GM12878 (cell line): Measurements from ENCODE around the gene HS6ST1. TPM values are rescaled to one million over a fixed set of nuclear protein-coding genes. Genes with fewer than 3 reads are reported as not detected.

Experiments
- ATAC-seq: fragments of 200-7000 bp; cut with Tn5 transposase; 3 replicates; pipeline ENCODE4 v1.9.1; 2020; ENCODE audit warnings: mild to moderate bottlenecking, moderate library complexity
- BruUV-seq: library from RNA; stranded (reverse); fragments of 400-500 nt; replicated peaks from 2 replicates; lab custom pipeline; 2021; lab: Mats Ljungman, UMichigan
- CTCF ChIA-PET: fragments of 300-600 bp; sonication (Branson Sonifier 250); formaldehyde crosslinking; extraction: SDS; loops from one replicate; lab custom pipeline; 2021; ENCODE audit warnings: inconsistent platforms; lab: Yijun Ruan, JAX
- POLR2A ChIA-PET: fragments of 350-600 bp; formaldehyde crosslinking; extraction: SDS; loops from one replicate; lab custom pipeline; 2021; ENCODE audit warnings: inconsistent platforms; lab: Charles Lee
- RAD21 ChIA-PET: fragments of 300-600 bp; sonication (Branson Sonifier 250); formaldehyde crosslinking; loops from one replicate; lab custom pipeline; 2023; ENCODE audit warnings: antibody characterized with exemption; ENCODE audit not compliant: unreplicated experiment; lab: Charles Lee
- SMC1A ChIA-PET: fragments of 300-600 bp; sonication (Branson Sonifier 250); formaldehyde crosslinking; loops from one replicate; lab custom pipeline; 2023; ENCODE audit not compliant: unreplicated experiment, uncharacterized antibody; lab: Charles Lee
- DNase-seq: peaks from one replicate; pipeline ENCODE4 v3.0.0-alpha.2; 2011; ENCODE audit warnings: low read depth, low spot score
- FAIRE-seq: peaks from 3 replicates; lab custom pipeline; 2011; peaks lifted over from hg19 to GRCh38; lab: Jason Lieb, UNC
- H2AFZ ChIP-seq: 2 replicates; pipeline ENCODE4 v1.6.0; 2011; ENCODE audit warnings: low read depth, low read length, control low read depth; ENCODE audit not compliant: control insufficient read depth
- H3K27ac ChIP-seq: 2 replicates; pipeline ENCODE4 v1.5.1; 2011; ENCODE audit warnings: control low read depth; ENCODE audit not compliant: control insufficient read depth, insufficient read depth
- H3K27me3 ChIP-seq, 2 experiments: replicated peaks in 1 of 2; 2 replicates each; pipeline versions ENCODE4 v1.6.0 to v1.6.1; 2011; ENCODE audit warnings: low read length in 1 of 2; ENCODE audit not compliant: control insufficient read depth in 2 of 2, insufficient read depth in 2 of 2
- H3K36me3 ChIP-seq, 2 experiments: 2 replicates each; pipeline ENCODE4 v1.5.1; 2011; ENCODE audit warnings: low read length in 1 of 2; ENCODE audit not compliant: control insufficient read depth in 2 of 2, insufficient read depth in 2 of 2
- H3K4me1 ChIP-seq: 2 replicates; pipeline ENCODE4 v1.6.1; 2011; ENCODE audit warnings: mild to moderate bottlenecking, low read length, moderate library complexity, mixed read lengths; ENCODE audit not compliant: control insufficient read depth, insufficient read depth
- H3K4me2 ChIP-seq: 2 replicates; pipeline ENCODE4 v1.6.0; 2011; ENCODE audit warnings: control low read depth; ENCODE audit not compliant: control insufficient read depth, insufficient read depth
- H3K4me3 ChIP-seq: fragments of 200-600 bp; sonication (generic); 2 replicates; pipeline ENCODE4 v1.5.1; 2016
- H3K79me2 ChIP-seq: 2 replicates; pipeline ENCODE4 v1.6.0; 2011; ENCODE audit warnings: low read length; ENCODE audit not compliant: control insufficient read depth, insufficient read depth
- H3K9ac ChIP-seq: 2 replicates; pipeline ENCODE4 v1.8.0; 2011; ENCODE audit warnings: low read length, control low read depth, mixed read lengths; ENCODE audit not compliant: control insufficient read depth, insufficient read depth
- H3K9me3 ChIP-seq: replicated peaks from 3 replicates; pipeline ENCODE4 v1.5.1; 2011; ENCODE audit warnings: mild to moderate bottlenecking, low read length; ENCODE audit not compliant: control insufficient read depth, insufficient read depth
- H4K20me1 ChIP-seq: 2 replicates; pipeline ENCODE4 v1.6.0; 2011; ENCODE audit not compliant: control insufficient read depth, insufficient read depth
- MXI1 ChIP-seq: fragments of 150-350 bp; IDR thresholded peaks from 2 replicates; pipeline ENCODE4 v1.6.1; 2011; ENCODE audit warnings: low read depth, mild to moderate bottlenecking, inconsistent platforms, low read length, improper control_type of control experiment
- MYB ChIP-seq: fragments of 150-350 bp; IDR thresholded peaks from 2 replicates; pipeline ENCODE4 v1.6.1; 2014; ENCODE audit warnings: mild to moderate bottlenecking, low read depth, low read length, borderline replicate concordance
- NR2C2 ChIP-seq: IDR thresholded peaks from 2 replicates; pipeline ENCODE4 v1.6.1; 2011; ENCODE audit warnings: borderline replicate concordance, low read depth; ENCODE audit not compliant: control insufficient read depth, insufficient read length
- RELA ChIP-seq: fragments of 450-650 bp; IDR thresholded peaks from 2 replicates; pipeline ENCODE4 v1.8.0; 2014; ENCODE audit warnings: borderline replicate concordance; ENCODE audit not compliant: partially characterized antibody
- SREBF2 ChIP-seq: IDR thresholded peaks from 2 replicates; pipeline ENCODE4 v1.6.1; 2012; ENCODE audit warnings: mild to moderate bottlenecking, low read length
- WGBS: methylation state at CpG from one replicate; pipeline ENCODE4 v1.1.6; 2016; ENCODE audit warnings: low lambda C conversion rate; ENCODE audit not compliant: insufficient replicate concordance, insufficient coverage; ENCODE audit errors: missing lambda C conversion rate; 5-methylcytosine and 5-hydroxymethylcytosine counted together
- in situ Hi-C: fragments of 300-500 bp; cut with MboI; formaldehyde crosslinking; loops from 9 replicates; pipeline ENCODE4 v1.14.3; 2018; ENCODE audit warnings: mixed read lengths
- intact Hi-C: fragments of 100-400 bp; cut with micrococcal nuclease; formaldehyde crosslinking; loops from one replicate; pipeline ENCODE4 v1.14.2; 2022; ENCODE audit not compliant: unreplicated experiment
- polyA plus RNA-seq, 11 experiments: library from polyadenylated mRNA; depleted of rRNA in 4 of 11; unstranded in 6 of 11; stranded (reverse) in 5 of 11; fragments of >200 nt; fragmentation: Nextera tagmentation in 4 of 11; fragmentation: Illumina TruSeq in 1 of 11; extraction: Ambion mirVana in 4 of 11; extraction: Trizol in 1 of 11; gene quantifications; 1 replicate in 1 of 11; 2 replicates in 10 of 11; pipeline versions ENCODE4 v1.2.1 to v1.2.3, GENCODE V29; 2011 to 2016; ENCODE audit warnings: inconsistent platforms in 2 of 11, missing spikeins in 2 of 11, low read depth in 1 of 11
- total RNA-seq, 4 experiments: library from RNA; depleted of rRNA in 3 of 4; stranded (reverse); fragments of >200 nt in 3 of 4; fragmentation: Illumina TruSeq in 1 of 4; extraction: Trizol in 1 of 4; gene quantifications; 2 replicates each; pipeline versions ENCODE4 v1.2.1 to v1.2.3, GENCODE V29; 2013 to 2021
- TF ChIP-seq, protein P1 (sequence below): fragments of 450-650 bp; formaldehyde crosslinking; IDR thresholded peaks from 2 replicates; pipeline ENCODE4 v1.4.0; 2022; ENCODE audit warnings: mild to moderate bottlenecking, moderate library complexity
- TF ChIP-seq, protein P2 (sequence below): fragments of 450-650 bp; conservative IDR thresholded peaks from 2 replicates; pipeline ENCODE4 v1.6.1; 2017; ENCODE audit warnings: mild to moderate bottlenecking, moderate library complexity
- TF ChIP-seq, protein P3 (sequence below): fragments of 450-650 bp; IDR thresholded peaks from 2 replicates; pipeline ENCODE4 v1.6.1; 2017; ENCODE audit warnings: mild to moderate bottlenecking
- TF ChIP-seq, protein P4 (sequence below): fragments of 450-650 bp; IDR thresholded peaks from 2 replicates; pipeline ENCODE4 v1.6.1; 2014; ENCODE audit warnings: mild to moderate bottlenecking
- TF ChIP-seq, protein P5 (sequence below): IDR thresholded peaks from 2 replicates; pipeline ENCODE4 v1.6.1; 2011; ENCODE audit warnings: mild to moderate bottlenecking, low read depth, low read length, moderate library complexity; ENCODE audit not compliant: insufficient replicate concordance

The HS6ST1 gene
- total and polyA plus RNA-seq, 10 of the 15 experiments (the other 5 are each of a cell fraction or from before 2014, with no cell fraction given): 0.48 to 17.0 (median 4.7) TPM

DNA sequence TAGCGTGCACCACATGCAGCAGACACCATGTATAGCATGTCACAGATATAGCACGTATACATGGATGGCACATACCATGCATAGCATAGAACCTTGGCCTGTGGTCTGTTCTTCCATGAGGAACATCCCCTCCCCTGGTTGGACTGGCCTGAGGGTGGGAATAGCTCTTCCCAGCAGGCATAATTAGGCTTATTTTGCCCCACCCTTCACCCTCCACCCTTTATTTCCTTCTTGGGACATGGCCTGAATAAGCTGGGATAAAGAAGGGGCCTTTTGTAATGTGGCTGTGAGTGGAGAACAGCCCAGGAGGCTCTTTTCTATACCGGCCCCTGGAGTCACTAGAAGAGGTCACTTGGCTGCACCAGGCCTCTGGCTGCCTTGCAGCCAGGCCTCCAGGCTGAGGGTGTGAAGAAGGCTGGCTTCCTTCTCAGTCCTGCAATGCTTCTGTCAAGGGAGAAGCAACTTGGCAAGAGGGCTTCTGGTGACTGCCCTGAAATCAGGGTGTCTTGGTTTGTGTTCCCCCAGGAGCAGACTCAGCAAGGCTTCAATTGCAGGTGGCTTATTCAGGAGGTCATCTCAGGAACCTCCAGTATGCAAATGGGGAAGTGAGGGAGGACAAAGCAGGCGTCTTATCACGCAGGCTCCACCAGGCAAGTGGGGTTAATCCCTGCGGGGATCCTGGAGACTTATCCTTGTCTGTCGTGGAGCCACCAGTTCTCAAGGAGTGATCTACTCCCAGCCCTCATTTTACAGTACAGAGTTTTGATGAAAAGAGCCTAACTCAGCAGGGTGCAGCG lies 68.2 kb downstream of the HS6ST1 start:
- H3K4me2 ChIP-seq: no peak overlapping the region
- WGBS: 41% methylated on average over 8 of the region's 8 CpGs
- TF ChIP-seq, protein P1, sequence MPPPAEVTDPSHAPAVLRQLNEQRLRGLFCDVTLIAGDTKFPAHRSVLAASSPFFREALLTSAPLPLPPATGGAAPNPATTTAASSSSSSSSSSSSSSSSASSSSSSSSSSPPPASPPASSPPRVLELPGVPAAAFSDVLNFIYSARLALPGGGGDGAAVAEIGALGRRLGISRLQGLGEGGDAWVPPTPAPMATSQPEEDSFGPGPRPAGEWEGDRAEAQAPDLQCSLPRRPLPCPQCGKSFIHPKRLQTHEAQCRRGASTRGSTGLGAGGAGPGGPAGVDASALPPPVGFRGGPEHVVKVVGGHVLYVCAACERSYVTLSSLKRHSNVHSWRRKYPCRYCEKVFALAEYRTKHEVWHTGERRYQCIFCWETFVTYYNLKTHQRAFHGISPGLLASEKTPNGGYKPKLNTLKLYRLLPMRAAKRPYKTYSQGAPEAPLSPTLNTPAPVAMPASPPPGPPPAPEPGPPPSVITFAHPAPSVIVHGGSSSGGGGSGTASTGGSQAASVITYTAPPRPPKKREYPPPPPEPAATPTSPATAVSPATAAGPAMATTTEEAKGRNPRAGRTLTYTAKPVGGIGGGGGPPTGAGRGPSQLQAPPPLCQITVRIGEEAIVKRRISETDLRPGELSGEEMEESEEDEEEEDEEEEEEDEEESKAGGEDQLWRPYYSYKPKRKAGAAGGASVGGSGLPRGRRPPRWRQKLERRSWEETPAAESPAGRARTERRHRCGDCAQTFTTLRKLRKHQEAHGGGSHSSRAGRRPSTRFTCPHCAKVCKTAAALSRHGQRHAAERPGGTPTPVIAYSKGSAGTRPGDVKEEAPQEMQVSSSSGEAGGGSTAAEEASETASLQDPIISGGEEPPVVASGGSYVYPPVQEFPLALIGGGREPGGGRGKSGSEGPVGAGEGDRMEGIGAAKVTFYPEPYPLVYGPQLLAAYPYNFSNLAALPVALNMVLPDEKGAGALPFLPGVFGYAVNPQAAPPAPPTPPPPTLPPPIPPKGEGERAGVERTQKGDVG (CRISPR knock-in tag): no peak
- TF ChIP-seq, protein P2, sequence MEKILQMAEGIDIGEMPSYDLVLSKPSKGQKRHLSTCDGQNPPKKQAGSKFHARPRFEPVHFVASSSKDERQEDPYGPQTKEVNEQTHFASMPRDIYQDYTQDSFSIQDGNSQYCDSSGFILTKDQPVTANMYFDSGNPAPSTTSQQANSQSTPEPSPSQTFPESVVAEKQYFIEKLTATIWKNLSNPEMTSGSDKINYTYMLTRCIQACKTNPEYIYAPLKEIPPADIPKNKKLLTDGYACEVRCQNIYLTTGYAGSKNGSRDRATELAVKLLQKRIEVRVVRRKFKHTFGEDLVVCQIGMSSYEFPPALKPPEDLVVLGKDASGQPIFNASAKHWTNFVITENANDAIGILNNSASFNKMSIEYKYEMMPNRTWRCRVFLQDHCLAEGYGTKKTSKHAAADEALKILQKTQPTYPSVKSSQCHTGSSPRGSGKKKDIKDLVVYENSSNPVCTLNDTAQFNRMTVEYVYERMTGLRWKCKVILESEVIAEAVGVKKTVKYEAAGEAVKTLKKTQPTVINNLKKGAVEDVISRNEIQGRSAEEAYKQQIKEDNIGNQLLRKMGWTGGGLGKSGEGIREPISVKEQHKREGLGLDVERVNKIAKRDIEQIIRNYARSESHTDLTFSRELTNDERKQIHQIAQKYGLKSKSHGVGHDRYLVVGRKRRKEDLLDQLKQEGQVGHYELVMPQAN: no peak
- TF ChIP-seq, protein P3, sequence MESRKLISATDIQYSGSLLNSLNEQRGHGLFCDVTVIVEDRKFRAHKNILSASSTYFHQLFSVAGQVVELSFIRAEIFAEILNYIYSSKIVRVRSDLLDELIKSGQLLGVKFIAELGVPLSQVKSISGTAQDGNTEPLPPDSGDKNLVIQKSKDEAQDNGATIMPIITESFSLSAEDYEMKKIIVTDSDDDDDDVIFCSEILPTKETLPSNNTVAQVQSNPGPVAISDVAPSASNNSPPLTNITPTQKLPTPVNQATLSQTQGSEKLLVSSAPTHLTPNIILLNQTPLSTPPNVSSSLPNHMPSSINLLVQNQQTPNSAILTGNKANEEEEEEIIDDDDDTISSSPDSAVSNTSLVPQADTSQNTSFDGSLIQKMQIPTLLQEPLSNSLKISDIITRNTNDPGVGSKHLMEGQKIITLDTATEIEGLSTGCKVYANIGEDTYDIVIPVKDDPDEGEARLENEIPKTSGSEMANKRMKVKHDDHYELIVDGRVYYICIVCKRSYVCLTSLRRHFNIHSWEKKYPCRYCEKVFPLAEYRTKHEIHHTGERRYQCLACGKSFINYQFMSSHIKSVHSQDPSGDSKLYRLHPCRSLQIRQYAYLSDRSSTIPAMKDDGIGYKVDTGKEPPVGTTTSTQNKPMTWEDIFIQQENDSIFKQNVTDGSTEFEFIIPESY: no peak
- TF ChIP-seq MXI1 (no peak), MYB (no peak), NR2C2 (no peak), RELA (no peak), SREBF2 (no peak)
- TF ChIP-seq, protein P4, sequence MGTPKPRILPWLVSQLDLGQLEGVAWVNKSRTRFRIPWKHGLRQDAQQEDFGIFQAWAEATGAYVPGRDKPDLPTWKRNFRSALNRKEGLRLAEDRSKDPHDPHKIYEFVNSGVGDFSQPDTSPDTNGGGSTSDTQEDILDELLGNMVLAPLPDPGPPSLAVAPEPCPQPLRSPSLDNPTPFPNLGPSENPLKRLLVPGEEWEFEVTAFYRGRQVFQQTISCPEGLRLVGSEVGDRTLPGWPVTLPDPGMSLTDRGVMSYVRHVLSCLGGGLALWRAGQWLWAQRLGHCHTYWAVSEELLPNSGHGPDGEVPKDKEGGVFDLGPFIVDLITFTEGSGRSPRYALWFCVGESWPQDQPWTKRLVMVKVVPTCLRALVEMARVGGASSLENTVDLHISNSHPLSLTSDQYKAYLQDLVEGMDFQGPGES: no peak
- TF ChIP-seq, protein P5, sequence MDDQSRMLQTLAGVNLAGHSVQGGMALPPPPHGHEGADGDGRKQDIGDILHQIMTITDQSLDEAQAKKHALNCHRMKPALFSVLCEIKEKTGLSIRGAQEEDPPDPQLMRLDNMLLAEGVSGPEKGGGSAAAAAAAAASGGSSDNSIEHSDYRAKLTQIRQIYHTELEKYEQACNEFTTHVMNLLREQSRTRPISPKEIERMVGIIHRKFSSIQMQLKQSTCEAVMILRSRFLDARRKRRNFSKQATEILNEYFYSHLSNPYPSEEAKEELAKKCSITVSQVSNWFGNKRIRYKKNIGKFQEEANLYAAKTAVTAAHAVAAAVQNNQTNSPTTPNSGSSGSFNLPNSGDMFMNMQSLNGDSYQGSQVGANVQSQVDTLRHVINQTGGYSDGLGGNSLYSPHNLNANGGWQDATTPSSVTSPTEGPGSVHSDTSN: no peak
- no peak overlapping the region for H2AFZ ChIP-seq
- no peak for DNase-seq
- POLR2A ChIA-PET: no interaction called here
- H3K9me3 ChIP-seq: no peaks in the 10 kb centered on the region
- ATAC-seq: no peak
- in situ Hi-C loops (no loop called here), intact Hi-C loops (no loop called here)
- no peaks in the 10 kb centered on the region for H3K27me3 ChIP-seq
- no peaks in the 10 kb centered on the region for H3K79me2 ChIP-seq
- RAD21 ChIA-PET: no interaction called here
- H3K36me3 ChIP-seq: no peaks in the 10 kb centered on the region
- H4K20me1 ChIP-seq: no peaks in the 10 kb centered on the region
- no peak overlapping the region for H3K9ac ChIP-seq
- no peak for FAIRE-seq
- SMC1A ChIA-PET: no interaction called here
- no peak overlapping the region for H3K27ac ChIP-seq
- no peaks in the 10 kb centered on the region for H3K4me1 ChIP-seq
- BruUV-seq: no TSS peak
- no peak overlapping the region for H3K4me3 ChIP-seq
- CTCF ChIA-PET: no interaction called here
